ENCODE measurements around the gene CFAP107.

DNA sequence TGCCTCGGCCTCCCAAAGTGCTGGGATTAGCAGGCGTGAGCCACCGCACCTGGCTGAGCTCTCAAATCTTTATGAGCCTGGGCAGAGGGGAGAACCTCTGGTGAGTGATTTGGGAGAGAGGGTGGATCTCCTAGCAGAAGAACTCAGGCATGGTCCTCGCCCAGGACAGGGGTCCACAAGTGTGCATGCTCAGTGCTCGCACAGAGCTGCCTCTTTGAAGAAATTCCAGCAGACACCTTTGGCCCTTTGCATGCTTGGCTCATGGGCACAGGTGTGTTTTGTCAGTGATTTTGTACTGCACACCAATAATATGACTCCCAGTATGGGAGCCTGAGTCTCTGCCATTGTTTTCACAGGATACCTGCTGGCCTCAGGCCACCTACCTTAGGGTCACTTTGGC lies 15.8 kb downstream of the CFAP107 start:
- TF ChIP-seq EZH2 (IDR thresholded peaks at IDR 0.05; ENCODE audit: insufficient read depth, poor library complexity, severe bottlenecking) = no peak
- no peak for TF ChIP-seq EZH2phosphoT487 (IDR thresholded peaks at IDR 0.05; ENCODE audit: insufficient read depth, low read depth)

All from GM23248 (cell line).